Endothelial cell of umbilical vein (primary cell): Measurements from ENCODE around the gene PHKG2. TPM values are rescaled to one million over a fixed set of nuclear protein-coding genes. Genes with fewer than 3 reads are reported as not detected.

Experiments
- BruUV-seq: library from RNA; stranded (reverse); fragments of 400-500 nt; replicated peaks from 2 replicates; lab custom pipeline; 2021; lab: Mats Ljungman, UMichigan
- CTCF ChIA-PET: fragments of 300-600, 350-600 bp; sonication (Branson Sonifier 250); formaldehyde crosslinking; loops from one replicate; lab custom pipeline; 2021; ENCODE audit warnings: antibody characterized with exemption, inconsistent platforms; lab: Charles Lee
- POLR2A ChIA-PET: fragments of 300-600, 350-600 bp; sonication (Branson Sonifier 250); formaldehyde crosslinking; loops from one replicate; lab custom pipeline; 2021; ENCODE audit warnings: antibody characterized with exemption, inconsistent platforms; lab: Charles Lee
- DNase-seq: peaks from one replicate; pipeline ENCODE4 v3.0.0-alpha.2; 2011; ENCODE audit warnings: low read depth, low spot score
- FAIRE-seq: peaks from 2 replicates; lab custom pipeline; 2011; peaks lifted over from hg19 to GRCh38; lab: Jason Lieb, UNC
- H2AFZ ChIP-seq: 2 replicates; pipeline ENCODE4 v1.6.0; 2012; ENCODE audit warnings: low read depth, low read length, control low read depth, inconsistent platforms
- H3K27ac ChIP-seq: 2 replicates; pipeline ENCODE4 v1.5.1; 2011; ENCODE audit warnings: low read depth, mild to moderate bottlenecking, control low read depth, low read length, moderate library complexity; ENCODE audit not compliant: insufficient read depth
- H3K27me3 ChIP-seq, 2 experiments: 2 replicates each; pipeline versions ENCODE4 v1.6.0 to v1.6.1; 2011; ENCODE audit warnings: low read length in 2 of 2, mixed read lengths in 1 of 2; ENCODE audit not compliant: control insufficient read depth in 2 of 2, insufficient read depth in 2 of 2
- H3K36me3 ChIP-seq, 2 experiments: 2 replicates in 1 of 2; 3 replicates in 1 of 2; pipeline ENCODE4 v1.5.1; 2011; ENCODE audit warnings: low read length in 2 of 2, mild to moderate bottlenecking in 1 of 2, moderate library complexity in 1 of 2; ENCODE audit not compliant: control insufficient read depth in 2 of 2, insufficient read depth in 2 of 2; ENCODE audit errors: extremely low read depth in 1 of 2
- H3K4me1 ChIP-seq: 3 replicates; pipeline ENCODE4 v1.5.1; 2011; ENCODE audit warnings: mild to moderate bottlenecking, low read length; ENCODE audit not compliant: control insufficient read depth, insufficient read depth; ENCODE audit errors: extremely low read depth
- H3K4me2 ChIP-seq: 2 replicates; pipeline ENCODE4 v1.6.1; 2011; ENCODE audit warnings: low read length, control low read depth, mixed read lengths; ENCODE audit not compliant: insufficient read depth
- H3K4me3 ChIP-seq, 3 experiments: fragments of 200-600 bp in 1 of 3; sonication (generic), shearing (Covaris generic) in 1 of 3; replicated peaks in 1 of 3; 2 replicates each; pipeline ENCODE4 v1.5.1; 2011 to 2016; ENCODE audit warnings: control low read depth in 3 of 3, low read length in 3 of 3, mild to moderate bottlenecking in 2 of 3, inconsistent platforms in 1 of 3, low read depth in 1 of 3, moderate library complexity in 1 of 3; ENCODE audit not compliant: insufficient read depth in 1 of 3
- H3K79me2 ChIP-seq: 2 replicates; pipeline ENCODE4 v1.6.0; 2012; ENCODE audit warnings: low read length, inconsistent platforms; ENCODE audit not compliant: control insufficient read depth, insufficient read depth
- H3K9ac ChIP-seq: replicated peaks from 2 replicates; pipeline ENCODE3; 2011; ENCODE audit warnings: low read length, control low read depth; ENCODE audit not compliant: insufficient read depth; ENCODE audit errors: extremely low read depth
- H3K9me1 ChIP-seq: replicated peaks from 3 replicates; pipeline ENCODE4 v1.6.0; 2011; ENCODE audit warnings: mild to moderate bottlenecking, low read length; ENCODE audit not compliant: control insufficient read depth, insufficient read depth; ENCODE audit errors: extremely low read depth
- H3K9me3 ChIP-seq: replicated peaks from 2 replicates; pipeline ENCODE4 v1.5.1; 2012; ENCODE audit warnings: low read length, inconsistent platforms; ENCODE audit not compliant: control insufficient read depth, insufficient read depth
- H4K20me1 ChIP-seq: replicated peaks from 2 replicates; pipeline ENCODE3; 2011; ENCODE audit warnings: mild to moderate bottlenecking, low read length; ENCODE audit not compliant: control insufficient read depth, insufficient read depth; ENCODE audit errors: extremely low read depth
- EZH2 ChIP-seq: IDR thresholded peaks from 2 replicates; pipeline ENCODE4 v1.6.1; 2012; ENCODE audit warnings: borderline replicate concordance, low read depth, mild to moderate bottlenecking, moderate library complexity, low read length, inconsistent platforms; ENCODE audit not compliant: severe bottlenecking
- FOS ChIP-seq: IDR thresholded peaks from 2 replicates; pipeline ENCODE4 v1.6.1; 2011; ENCODE audit warnings: mild to moderate bottlenecking, low read length, moderate library complexity, borderline replicate concordance; ENCODE audit not compliant: insufficient read depth
- GATA2 ChIP-seq: IDR thresholded peaks from 2 replicates; pipeline ENCODE4 v1.7.0; 2011; ENCODE audit warnings: low read depth, mild to moderate bottlenecking, moderate library complexity, mixed read lengths, low read length; ENCODE audit not compliant: insufficient read length, insufficient read depth
- JUN ChIP-seq: IDR thresholded peaks from 2 replicates; pipeline ENCODE4 v1.6.1; 2011; ENCODE audit warnings: borderline replicate concordance, low read depth; ENCODE audit not compliant: insufficient read length, insufficient read depth
- MYC ChIP-seq: IDR thresholded peaks from one replicate; pipeline ENCODE4 v1.6.1; 2011; ENCODE audit warnings: mild to moderate bottlenecking, low read depth, low read length
- POLR2A ChIP-seq: IDR thresholded peaks from 2 replicates; pipeline ENCODE4 v1.6.1; 2012; ENCODE audit warnings: low read depth, mild to moderate bottlenecking, control low read depth, low read length
- POLR2AphosphoS5 ChIP-seq: IDR thresholded peaks from 2 replicates; pipeline ENCODE4 v1.6.1; 2012; ENCODE audit warnings: low read depth, mild to moderate bottlenecking, control low read depth, low read length, moderate library complexity; ENCODE audit not compliant: insufficient read depth
- dilution Hi-C: fragments of 300-500 bp; cut with MboI; formaldehyde crosslinking; loops from one replicate; pipeline ENCODE4 v1.15.0; 2019; ENCODE audit warnings: low sequenced_read_pairs; ENCODE audit not compliant: extremely low pct_ligation_motif_present
- intact Hi-C: fragments of 100-400 bp; cut with micrococcal nuclease; formaldehyde crosslinking; loops from one replicate; pipeline ENCODE4 v1.10.0; 2022
- polyA plus RNA-seq, 4 experiments: library from polyadenylated mRNA; depleted of rRNA in 3 of 4; stranded (reverse) in 3 of 4; unstranded in 1 of 4; fragments of >200 nt; gene quantifications; 2 replicates each; pipeline versions ENCODE4 v1.2.1 to v1.2.3, GENCODE V29; 2011 to 2012; ENCODE audit warnings: missing spikeins in 1 of 4
- total RNA-seq: library from RNA; stranded (reverse); gene quantifications from 2 replicates; pipeline ENCODE4 v1.2.3, GENCODE V29; 2021
- TF ChIP-seq, protein P1 (sequence below): IDR thresholded peaks from 2 replicates; pipeline ENCODE4 v1.6.1; 2011; ENCODE audit not compliant: insufficient read depth, insufficient read length
- TF ChIP-seq, protein P2 (sequence below), 2 donors: IDR thresholded peaks; 1 replicate in 1 of 2; 2 replicates in 1 of 2; pipeline ENCODE4 v1.5.1; 2011; ENCODE audit warnings: low read length in 2 of 2, mild to moderate bottlenecking in 2 of 2, moderate library complexity in 2 of 2, control low read depth in 1 of 2, inconsistent platforms in 1 of 2, low read depth in 1 of 2; ENCODE audit not compliant: insufficient read depth in 1 of 2; ENCODE audit errors: extremely low read depth in 1 of 2

The PHKG2 gene
- total and polyA plus RNA-seq, 2 donors (not counting 3 experiments of a cell fraction or from before 2014, with no cell fraction given) = 33.0 to 48.8 TPM

DNA sequence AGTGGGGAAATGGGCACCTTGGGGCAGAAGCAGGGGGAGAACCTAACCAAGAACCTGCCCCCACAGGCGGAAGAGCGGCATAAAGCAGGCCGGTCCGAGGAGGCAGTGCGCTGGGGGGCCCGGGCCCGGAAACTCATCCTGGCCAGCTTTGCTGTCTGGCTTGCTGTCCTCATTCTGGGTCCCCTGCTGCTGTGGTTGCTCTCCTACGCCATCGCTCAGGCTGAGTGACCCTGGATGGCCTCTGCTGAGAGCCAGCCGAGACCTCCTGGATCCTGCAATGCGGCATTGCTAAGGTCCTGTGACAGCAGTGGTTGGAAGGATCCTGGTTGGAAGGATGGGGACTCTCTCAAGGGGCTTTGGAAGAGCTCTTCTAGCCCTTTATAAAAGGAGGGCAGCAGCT, 4.5 kb upstream of the PHKG2 start:
- no peak for DNase-seq
- Histone ChIP-seq H2AFZ (no peak overlapping the region), H3K36me3 (peaks cover 4 to 11% of the 10 kb centered on the region in 2 experiments), H3K27ac (no peak overlapping the region), H3K79me2 (peaks cover 1% of the 10 kb centered on the region), H3K9me3 (no peaks in the 10 kb centered on the region), H3K4me1 (peaks cover 27% of the 10 kb centered on the region), H3K9me1 (no peaks in the 10 kb centered on the region), H3K4me3 (no peak overlapping the region), H3K4me2 (no peak overlapping the region), H4K20me1 (no peaks in the 10 kb centered on the region), H3K27me3 (no peaks in the 10 kb centered on the region), H3K9ac (no peak overlapping the region)
- dilution Hi-C loops = no loop called here
- no peak for TF ChIP-seq GATA2
- TF ChIP-seq, protein P1, sequence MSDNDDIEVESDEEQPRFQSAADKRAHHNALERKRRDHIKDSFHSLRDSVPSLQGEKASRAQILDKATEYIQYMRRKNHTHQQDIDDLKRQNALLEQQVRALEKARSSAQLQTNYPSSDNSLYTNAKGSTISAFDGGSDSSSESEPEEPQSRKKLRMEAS = no peak
- FAIRE-seq = no peak
- ChIA-PET CTCF (no interaction called here), POLR2A (no interaction called here)
- no TSS peak for BruUV-seq
- intact Hi-C loops = no loop called here

DNA sequence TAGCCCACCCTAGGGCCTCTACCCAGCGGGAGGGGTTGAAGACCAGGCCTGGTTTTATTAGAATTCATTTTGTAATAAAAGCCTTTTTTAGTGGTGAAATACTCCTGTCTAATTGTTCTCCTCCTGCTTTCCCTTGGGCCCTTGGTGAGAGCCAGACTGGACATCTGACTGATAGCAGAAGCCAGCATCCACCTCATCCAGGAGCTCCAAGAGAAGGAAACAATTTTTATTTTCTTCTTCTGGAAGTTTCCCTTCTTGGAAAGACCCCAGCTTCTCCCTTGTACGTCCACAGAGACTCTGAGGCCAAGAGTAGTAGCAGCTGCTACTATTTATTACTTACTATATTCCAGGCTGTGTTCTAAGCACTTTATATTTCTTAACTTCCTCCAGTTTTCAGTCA, 4.0 kb upstream of the PHKG2 start:
- BruUV-seq = no TSS peak
- Histone ChIP-seq H3K27ac (no peak overlapping the region), H3K9me1 (no peaks in the 10 kb centered on the region), H3K79me2 (peaks cover 4% of the 10 kb centered on the region), H3K27me3 (no peaks in the 10 kb centered on the region), H2AFZ (no peak overlapping the region), H3K4me2 (no peak overlapping the region), H3K4me1 (peaks cover 27% of the 10 kb centered on the region), H3K9me3 (no peaks in the 10 kb centered on the region), H4K20me1 (no peaks in the 10 kb centered on the region), H3K36me3 (peaks cover 4 to 6% of the 10 kb centered on the region in 2 experiments), H3K9ac (no peak overlapping the region), H3K4me3 (no peak overlapping the region)
- DNase-seq (no peak), FAIRE-seq (no peak)
- CTCF ChIA-PET = no interaction called here
- intact Hi-C loops (no loop called here), dilution Hi-C loops (no loop called here)
- TF ChIP-seq POLR2AphosphoS5 (no peak), JUN (no peak), FOS (no peak), GATA2 (no peak), MYC (no peak), POLR2A (no peak), EZH2 (no peak)
- TF ChIP-seq, protein P2, sequence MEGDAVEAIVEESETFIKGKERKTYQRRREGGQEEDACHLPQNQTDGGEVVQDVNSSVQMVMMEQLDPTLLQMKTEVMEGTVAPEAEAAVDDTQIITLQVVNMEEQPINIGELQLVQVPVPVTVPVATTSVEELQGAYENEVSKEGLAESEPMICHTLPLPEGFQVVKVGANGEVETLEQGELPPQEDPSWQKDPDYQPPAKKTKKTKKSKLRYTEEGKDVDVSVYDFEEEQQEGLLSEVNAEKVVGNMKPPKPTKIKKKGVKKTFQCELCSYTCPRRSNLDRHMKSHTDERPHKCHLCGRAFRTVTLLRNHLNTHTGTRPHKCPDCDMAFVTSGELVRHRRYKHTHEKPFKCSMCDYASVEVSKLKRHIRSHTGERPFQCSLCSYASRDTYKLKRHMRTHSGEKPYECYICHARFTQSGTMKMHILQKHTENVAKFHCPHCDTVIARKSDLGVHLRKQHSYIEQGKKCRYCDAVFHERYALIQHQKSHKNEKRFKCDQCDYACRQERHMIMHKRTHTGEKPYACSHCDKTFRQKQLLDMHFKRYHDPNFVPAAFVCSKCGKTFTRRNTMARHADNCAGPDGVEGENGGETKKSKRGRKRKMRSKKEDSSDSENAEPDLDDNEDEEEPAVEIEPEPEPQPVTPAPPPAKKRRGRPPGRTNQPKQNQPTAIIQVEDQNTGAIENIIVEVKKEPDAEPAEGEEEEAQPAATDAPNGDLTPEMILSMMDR (IDR thresholded peaks at IDR 0.05; ENCODE audit: extremely low read depth in 1 of 2, insufficient read depth in 1 of 2, low read depth in 1 of 2, low read length in 2 of 2) = no peak
- TF ChIP-seq, protein P1 = no peak
- POLR2A ChIA-PET = no interaction called here
